Kasumi-1 (cell line): Measurements from ENCODE around the gene COL5A1.

Experiments used
- DNase-seq, 2 experiments: peaks; one replicate each; lab custom pipeline; 2025; lab: John Stamatoyannopoulos, UW

Gene COL5A1

DNA sequence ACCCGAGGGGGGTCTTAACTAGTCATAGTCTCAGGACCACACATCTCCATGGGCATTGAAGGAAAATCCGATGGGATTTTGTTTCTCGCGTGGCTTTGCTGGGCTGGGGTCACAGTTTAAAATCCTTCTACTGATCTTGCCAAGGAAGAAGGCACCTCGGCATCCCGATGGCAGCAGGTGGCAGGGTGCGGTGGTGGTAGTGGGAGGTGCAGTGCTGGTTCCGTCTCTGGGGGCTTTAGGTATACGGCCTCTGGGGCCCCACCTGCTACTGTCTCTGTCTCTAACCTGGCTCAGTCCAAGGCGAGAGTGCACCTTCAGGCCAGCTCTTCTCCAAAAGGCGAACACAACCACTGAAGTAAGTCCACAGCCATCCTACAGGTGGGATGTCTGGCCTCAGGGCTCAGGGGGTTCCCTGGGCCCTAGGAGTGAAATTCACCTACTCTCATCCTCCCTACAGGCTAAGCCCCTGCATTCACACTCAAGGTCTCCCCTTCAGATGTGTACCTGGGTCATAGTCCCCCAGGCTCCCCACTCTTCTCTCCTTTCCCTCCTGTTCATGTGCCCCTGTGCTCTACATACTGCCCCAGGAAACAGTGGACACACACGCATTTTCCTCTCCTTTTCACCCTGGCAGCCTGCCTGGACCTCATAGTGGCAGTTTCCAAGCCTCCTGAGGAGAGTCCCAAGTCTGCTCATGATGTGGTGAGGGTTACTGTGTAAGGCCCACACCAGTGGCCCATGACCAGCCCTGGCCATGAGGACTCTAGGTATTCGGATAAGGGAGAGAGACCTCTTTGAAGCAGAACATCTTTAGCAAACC is 238.3 kb downstream of the COL5A1 start:
- DNase-seq = no peak

DNA sequence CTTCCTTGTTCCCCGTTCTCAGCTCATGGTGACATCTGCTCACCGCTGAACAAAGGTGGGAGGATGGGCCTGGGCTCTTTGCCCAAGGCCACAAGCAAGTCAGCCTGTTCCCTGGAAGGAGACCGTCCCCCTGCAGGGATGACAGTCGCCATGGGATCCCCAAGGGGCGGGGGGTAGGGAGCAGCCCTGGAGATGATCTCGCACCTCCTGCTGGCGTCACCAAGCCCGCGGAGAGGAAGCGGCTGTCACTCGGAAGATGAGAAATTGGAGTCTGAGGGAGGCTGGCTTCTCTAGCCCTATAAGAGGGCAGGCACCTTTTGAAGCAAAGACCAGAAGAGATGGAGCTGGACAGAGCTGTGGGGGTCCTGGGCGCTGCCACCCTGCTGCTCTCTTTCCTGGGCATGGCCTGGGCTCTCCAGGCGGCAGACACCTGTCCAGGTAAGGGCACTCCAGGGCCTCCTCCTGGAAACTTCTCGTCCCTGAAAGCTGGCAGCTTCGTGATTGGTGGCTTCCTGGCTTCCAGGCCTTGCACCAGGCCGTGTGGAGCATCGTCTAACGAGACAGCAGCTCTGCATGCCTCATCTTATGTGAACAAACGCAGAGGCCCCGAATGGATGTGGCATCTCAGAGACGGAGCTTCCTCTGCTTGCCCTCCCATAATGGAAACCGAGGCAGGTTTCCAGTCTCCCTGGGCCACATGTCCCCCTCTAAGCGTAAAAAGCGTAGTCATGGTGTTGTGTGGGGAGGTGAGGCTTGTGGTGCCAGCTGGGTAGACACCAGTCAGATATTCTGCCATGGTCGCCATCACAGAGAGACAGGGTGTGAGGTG is 239.1 kb downstream of the COL5A1 start, which contains the start of gene FCN2:
TSS of gene FCN2 (plus strand) at position 327 of the 829 bp plus-strand sequence. CDS start at position 339, 12 bp downstream.
- no peak for DNase-seq

DNA sequence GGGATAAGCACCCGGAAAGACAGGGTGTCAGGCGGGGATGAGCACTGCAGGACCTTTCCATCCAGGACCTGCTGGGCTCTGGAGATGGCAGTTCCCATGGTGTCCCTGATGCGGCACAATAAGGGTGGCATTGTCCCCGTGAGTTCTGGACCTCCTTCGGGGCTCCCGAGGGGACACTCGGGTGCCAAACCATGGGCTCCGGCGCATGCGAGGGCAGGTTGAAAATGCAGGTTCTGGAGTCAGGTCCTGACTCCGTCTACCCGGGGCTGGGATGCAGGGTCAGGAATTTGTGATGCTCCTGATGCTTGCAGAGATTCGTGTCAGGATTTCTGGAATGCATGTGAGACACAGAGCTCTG is 239.7 kb downstream of the COL5A1 start:
- no peak for DNase-seq

DNA sequence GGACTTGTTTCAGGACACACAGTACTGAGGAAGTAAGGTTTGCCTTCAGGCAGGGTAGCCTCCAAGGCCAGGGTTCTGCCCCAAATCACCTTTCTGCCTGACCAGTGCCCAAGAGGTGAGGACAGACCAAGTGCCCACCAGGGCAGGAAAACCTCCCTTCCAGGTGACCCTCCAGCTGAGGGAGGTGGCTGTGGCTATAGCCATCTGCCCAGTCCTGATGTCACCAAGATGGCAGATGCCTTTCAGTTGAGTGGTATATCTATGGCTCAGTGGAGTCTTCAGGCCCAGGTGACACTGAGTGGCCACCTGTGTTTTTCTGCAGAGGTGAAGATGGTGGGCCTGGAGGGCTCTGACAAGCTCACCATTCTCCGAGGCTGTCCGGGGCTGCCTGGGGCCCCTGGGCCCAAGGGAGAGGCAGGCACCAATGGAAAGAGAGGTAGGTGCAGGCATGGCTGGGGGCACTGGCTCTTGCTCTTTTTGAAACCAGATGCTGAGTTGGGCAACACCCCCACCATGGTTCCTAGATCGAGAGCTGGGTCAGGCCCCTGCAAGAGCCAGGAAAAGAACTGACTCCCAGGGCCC is 240.7 kb downstream of the COL5A1 start:
- no peak for DNase-seq

DNA sequence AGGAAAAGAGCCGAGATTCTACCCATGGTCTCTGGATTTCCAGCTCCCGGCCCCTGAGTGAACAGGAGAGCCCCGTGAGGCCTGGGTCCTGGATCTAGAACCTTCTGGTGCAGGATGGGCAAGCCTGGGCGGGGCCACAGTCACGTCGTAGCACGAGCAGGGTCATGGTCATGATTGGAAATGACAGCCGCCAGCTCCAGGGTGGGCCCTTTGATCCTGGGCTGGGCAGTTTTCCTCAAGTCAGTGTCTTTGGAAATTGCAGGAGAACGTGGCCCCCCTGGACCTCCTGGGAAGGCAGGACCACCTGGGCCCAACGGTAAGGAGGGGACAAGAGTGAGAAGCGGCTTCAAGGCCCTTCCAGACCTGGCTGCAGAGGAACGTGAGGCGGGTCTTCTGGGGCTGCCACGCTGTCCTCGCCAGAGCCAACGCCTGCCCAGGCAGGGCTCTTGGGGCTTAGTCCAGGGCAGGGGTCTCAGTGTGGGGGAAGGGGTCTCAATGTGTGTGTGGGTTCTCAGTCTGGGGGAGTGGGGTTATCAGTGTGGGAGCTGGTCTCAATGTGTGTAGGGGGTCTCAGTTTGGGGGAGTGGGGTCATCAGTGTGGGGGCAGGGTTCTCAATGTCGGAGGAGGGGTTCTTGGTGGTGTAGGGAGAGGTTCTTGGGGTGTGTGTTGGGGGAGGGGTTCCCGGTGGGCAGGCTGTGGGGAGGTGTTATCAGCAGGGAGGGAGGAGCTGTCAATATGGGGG is 241.6 kb downstream of the COL5A1 start:
- no peak for DNase-seq

DNA sequence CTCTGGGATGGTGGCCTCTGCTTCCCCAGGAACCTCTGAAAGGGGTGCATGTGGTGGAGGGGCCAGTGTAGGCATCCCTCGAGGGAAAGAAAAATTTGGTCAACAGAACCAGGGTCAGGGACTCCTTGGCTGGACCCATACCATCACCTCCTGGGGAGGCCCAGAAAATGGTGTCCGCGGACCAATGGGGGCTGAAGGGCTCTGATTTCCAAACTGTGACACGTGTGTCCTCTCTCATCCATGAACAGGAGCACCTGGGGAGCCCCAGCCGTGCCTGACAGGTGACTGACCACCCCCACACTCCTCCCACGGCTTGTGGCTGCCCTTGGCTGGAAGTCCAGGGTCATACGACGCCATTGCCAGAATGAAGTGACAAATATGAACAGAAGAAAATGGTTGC is 242.9 kb downstream of the COL5A1 start:
- DNase-seq = no peak

DNA sequence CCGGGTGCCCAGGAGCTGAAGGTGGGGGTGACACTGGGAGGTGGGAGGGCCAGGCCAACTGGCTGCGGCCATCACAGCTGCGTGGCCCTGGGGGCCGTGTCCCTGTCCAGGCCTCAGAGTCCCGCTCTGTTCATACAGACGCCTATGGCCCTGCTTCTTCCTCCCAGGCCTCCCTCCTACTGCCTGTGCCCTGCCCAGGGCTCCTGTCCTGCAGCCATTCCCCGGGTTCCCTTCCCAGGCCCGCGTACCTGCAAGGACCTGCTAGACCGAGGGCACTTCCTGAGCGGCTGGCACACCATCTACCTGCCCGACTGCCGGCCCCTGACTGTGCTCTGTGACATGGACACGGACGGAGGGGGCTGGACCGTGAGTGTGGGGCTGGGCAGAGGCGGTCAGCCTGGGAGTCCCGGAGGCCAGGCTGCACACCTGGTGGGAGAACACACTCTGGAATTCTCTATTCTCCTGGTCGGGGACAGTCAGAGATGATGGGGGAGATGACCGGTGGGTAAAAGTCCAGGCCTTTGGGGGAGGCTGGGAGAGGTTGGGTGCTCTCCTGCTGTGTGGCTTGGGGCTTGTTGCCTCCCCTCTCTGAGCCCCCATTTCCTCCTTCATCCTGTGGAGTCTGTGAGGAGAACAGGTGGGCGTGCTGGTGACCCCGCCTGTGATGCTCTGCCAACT is 243.5 kb downstream of the COL5A1 start:
- DNase-seq = no peak

- no peak for DNase-seq
These were observed 244.2 kb downstream of the COL5A1 start for GRCh38 chr9:134885679-134886412.

- DNase-seq = no peak
These were observed 244.9 kb downstream of the COL5A1 start for GRCh38 chr9:134886413-134886913.

- DNase-seq = no peak
These were observed 245.6 kb downstream of the COL5A1 start for GRCh38 chr9:134887219-134887618.

GRCh38 chr9:134887686-134888602 is 246.3 kb downstream of the COL5A1 start:
- no peak for DNase-seq

- no peak for DNase-seq
These were observed 247.1 kb downstream of the COL5A1 start for GRCh38 chr9:134888603-134889190.

DNA sequence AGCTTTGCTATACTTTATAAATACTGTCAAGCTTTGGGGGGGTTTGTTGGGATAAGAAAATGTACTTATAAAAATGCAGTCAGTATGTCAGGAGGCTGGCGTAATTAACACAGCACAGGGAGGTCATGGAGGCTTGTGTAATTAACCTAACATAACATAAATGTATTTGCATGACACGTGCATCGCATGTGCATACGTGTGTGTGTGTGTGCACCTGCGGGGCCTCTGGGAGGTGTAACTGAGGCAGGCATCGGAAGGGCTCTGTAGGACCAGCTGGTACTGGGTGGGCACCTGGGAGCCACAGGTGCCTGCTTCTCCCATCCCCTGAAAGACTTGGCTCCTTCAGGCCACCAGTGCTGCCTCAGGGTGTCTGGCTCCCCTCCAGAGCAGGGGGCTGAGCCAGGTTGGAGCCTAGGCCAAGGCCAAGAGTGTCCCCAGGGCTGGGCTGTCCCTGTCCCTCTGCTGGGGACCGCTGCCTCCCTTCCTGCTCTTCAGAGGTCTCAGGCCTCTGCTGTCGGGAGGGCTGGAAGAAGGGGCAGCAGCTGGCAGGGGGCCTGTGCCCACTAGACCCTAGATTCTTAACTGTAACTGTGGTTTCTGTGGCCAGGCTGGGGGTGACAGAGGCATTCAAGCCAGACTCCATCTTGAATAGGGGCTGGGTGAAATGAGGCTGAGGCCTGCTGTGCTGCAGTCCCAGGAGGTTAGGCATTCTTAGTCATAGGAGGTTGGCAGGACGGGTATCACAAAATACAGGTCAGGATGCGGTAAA is 248.0 kb downstream of the COL5A1 start:
- no peak for DNase-seq

GRCh38 chr9:134890155-134890495 is 248.5 kb downstream of the COL5A1 start:
- DNase-seq = no peak

GRCh38 chr9:134891053-134891452 is 249.4 kb downstream of the COL5A1 start:
- DNase-seq = no peak

- DNase-seq = no peak
These were observed 250.1 kb downstream of the COL5A1 start for GRCh38 chr9:134891713-134892112.

DNA sequence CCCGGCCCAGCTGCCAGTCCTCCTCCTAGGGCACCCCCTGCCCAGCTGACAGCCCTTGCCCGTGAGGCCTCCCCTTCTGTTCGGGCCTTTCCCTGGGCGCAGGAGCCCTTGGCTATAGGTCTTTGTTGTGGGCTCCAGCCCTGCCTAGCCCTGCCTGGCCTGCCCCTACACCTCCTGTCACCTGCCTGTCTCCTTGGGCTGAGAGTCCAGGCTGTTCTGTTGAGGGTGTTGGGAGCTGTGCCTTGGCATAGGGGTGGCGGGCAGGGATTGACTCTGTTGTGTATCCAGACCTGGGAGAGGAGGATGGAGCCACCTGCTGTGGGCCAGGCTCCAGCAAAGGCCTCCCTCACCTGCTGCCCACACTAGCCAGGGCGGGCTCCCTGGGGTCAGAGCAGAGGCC is 250.6 kb downstream of the COL5A1 start:
- no peak for DNase-seq

DNA sequence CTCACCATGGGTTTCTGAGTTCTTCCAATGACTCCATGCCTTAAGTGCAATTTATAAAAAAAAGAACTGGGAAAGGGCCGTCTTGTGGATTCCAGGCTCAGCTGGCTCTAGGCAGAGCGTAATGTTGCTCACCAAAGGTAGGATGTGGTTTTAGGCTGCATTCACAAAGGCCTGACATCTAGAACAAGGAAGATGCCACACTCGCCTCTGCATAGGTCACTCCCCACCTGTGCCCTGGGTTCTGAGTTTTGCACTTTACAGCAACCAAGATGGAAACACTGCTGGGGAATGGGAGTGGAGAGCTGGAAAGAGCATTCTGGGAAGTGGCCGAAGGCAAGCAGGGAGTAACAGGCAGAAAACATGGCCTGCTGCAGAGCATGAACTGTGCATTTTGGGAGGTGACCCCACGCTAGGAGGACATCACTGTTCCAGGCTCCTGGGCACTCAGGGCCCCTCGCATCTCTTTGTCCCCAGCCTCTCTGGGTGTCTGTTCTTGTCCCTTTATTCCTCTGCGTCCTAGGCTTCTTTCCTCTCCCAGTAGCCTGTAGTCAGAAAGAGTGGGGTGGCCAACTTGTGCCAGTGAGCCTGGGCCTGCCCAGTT is 251.3 kb downstream of the COL5A1 start:
- DNase-seq = no peak
